GM19372 (cell line): ENCODE measurements around the gene HRG.
"Not testable (repeated sequence)": the region's sequence is repeated elsewhere in the genome, so short reads cannot be mapped to it uniquely, and the experiment has no call there.

Experiments used
- ATAC-seq: cut with Tn5 transposase; IDR thresholded peaks from one replicate; pipeline ENCODE4 v1.9.1; 2021; ENCODE audit warnings: mild to moderate bottlenecking, low read depth, moderate library complexity; ENCODE audit not compliant: unreplicated experiment

HRG gene

DNA sequence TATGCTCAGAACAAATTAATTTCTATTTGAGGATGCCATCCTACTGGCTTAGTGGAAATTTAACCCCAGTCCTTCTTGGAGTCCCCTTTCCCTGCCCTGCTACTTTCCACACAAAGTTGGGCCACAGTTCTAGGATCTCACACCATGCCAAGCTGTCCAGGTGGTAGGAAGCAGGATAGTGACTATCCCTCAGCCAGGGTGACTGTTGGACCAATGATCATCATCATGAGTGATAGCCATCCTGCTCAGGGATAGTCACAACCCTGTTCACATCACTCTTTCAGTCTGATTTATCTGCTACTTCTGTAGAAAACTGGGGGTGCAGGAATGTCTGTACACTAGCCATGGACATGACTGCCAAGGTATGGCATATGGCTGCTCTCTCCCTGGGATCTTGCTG, 12.8 kb downstream of the HRG start:
- no peak for ATAC-seq

DNA sequence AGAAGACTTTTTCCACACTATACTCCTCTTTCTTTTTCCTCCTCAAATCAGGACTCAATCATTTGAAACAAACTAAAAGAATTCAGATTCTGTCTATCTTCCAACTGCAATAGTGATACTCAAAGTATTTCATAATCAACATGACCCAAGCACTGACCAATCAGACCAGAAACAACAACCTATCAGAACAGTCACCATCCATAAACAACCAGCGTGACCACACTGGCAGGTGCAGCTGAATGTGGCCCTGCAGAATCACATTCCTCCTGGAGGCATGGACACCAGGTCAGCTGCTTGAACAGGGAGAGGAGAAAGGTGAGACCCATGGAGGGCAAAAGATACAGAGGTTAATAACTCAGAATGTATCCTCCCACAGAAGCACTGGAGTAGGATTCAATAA, 13.3 kb downstream of the HRG start:
- no peak for ATAC-seq

DNA sequence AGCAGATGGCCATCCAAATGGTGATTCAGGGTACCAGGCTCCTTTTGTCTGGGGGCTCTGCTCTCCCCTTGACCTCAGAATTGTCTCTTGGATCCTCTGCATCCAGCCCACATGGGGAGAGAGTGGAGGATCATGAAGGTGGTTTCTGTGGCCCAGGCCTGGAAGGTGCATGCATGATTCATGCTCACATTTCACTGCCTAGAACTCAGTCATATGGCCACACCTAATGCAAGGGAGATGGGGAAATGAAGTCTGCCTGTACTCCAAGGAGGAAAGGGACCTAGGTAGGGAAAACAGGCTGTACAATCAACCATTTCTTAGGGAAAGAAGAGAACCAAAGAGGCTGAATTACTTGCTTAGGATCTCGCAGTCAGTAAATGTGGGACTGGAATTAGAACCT, 15.1 kb downstream of the HRG start:
- ATAC-seq = no peak

DNA sequence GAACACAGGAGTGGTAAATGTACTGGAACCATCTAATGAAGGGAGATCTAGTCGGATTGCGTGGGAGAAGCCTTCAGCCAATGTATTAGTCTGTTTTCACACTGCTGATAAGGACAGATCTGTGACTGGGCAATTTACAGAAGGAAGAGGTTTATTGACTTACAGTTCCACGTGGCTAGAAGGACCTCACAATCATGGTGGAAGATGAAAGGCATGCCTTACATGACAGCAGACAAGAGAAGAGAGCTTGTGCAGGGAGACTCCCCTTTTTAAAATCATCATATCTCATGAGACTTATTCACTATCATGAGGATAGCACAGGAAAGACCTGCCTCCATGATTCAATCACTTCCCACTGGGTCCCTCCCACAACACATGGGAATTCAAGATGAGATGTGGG, 17.0 kb downstream of the HRG start:
- no peak for ATAC-seq

DNA sequence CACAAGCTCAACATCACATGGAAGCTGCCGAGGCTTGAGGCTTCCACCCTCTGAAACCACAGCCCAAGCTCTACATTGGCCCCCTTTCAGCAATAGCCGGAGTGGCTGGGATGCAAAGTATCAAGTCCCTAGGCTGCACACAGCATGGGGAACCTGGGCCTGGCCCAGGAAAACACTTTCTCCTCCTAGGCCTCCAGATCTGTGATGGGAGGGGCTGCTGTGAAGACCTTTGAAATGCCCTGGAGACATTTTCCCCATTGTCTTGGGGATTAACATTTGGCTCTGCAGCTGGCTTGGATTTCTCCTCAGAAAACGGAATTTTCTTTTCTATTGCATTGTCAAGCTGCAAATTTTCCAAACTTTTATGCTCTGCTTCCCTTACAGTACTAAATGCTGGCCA, 18.2 kb downstream of the HRG start:
- ATAC-seq = no peak

DNA sequence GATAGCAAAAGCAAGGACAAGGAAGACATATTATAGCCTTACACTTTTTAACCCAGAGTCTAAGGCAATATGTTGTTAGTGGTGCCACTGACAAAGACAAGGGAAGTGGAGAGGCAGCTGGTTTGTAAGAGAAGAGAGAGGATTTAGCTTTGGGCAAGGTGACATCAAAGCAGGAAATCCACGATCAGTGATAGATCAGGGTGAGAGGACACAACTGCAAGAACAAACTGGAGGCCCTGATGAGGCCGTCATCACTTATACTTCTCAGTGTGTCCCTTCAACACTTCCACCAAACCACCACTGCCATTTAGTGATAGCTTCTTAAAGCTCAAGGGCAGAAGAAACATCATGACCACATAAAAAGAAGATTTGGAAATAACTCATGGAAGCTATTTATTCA, 20.7 kb downstream of the HRG start:
- ATAC-seq = not testable (repeated sequence)

DNA sequence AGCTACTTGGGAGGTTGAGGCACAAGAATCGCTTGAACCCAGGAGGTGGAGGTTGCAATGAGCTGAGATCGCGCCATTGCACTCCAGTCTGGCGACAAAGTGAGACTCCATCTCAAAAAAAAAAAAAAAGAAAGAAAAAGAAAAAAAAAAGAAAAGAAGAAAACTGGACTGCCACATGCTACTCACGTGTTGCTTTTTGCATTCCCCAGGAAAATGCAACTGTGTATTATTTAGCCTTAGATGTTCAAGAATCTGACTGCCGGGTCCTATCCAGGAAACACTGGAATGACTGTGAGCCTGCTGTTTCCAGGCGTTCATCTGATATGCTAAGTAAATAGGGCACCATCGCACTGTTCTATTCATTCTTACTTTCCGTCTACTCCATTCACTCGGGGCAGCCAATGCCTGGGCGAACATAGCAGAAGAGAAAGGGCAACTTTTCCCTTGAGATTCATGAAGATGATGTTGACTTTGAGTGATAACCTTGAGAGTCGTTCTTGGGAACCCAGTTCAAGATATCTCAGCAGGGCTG, 21.4 kb downstream of the HRG start:
- no peak for ATAC-seq

DNA sequence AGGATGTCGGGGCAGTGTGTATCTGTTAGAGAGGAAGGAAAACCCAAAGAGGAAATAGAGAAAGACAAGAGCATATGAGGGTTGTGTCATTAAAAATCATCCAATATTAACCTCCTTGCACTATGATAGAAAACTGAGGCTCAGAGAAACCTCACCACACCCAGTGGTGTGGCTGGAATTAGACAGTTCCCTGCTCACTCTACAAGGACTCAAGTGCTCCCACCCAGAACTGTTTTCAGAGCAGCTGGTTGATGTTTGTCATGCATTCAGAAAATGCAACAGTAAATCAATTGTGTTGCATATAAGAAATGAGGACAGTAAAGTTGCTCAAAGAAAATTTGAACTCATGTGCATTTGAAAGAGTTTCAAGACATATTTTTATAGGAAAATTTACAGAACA, 24.5 kb downstream of the HRG start:
- ATAC-seq = not testable (repeated sequence)

DNA sequence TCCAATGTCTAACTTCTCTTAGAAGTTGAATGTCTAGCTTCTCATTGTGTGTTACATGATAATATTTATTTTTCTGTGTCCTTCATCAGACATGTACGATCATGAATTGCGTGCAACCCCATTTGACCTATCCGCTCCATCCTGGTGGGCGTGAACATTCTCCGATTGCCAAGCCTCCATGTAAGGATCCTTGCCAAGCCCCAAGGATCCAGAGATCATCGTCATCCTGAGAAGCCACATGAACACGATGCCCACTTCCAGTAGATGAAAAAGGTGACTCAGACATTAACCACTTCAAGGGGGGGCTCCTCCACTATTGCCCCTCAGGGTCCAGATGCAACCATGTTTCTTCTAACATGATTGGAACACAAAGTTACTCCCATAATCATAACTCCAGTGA, 25.9 kb downstream of the HRG start:
- ATAC-seq = no peak

DNA sequence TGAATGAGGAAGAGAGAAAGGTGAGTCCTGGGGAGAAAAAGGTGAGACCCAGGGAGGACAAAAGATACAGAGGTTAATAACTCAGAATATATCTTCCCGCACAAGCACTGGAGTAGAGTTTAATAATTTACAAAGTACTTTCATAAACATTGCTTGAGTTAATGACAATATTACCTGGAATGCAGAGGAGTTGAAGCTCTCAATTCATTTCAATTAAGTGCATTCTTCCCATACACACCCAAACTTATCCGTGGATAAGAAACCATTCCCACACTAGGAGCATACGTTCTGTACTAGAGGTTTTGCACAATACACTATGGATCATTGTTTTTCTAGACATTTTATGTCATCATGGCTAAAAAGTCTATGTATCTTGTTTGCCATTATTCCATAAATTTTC, 28.0 kb downstream of the HRG start:
- no peak for ATAC-seq

DNA sequence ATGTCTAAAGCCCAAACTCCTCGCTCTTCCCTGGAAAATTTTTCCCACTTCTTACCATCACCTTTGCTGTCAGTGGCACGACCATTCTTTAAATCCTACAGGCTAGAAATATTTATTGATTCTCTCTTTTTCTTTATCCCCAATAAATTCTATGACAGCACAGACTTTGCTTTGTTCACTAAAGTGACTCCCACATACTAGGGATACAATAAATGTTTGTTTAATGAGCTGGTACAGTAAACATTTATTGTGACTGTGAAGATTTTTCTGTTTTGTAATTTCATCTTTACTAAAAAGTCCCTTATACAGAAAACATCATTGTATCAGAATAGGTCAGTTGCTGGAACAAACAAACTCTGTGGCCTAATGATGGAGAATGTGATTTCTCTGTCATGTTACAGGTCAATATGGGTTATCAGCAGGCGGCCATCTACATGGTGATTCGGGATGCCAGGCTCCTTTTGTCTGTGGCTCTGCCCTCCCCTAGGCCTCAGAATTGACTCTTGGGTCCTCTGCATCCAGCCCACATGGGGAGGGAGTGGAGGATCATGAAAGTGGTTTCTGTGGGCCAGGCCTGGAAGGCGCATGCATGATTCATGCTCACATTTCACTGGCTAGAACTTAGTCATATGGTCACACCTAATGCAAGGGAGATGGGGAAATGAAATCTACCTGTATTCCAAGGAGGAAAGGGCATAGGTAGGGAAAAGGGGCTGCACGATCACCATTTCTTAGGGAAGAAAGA, 28.6 kb downstream of the HRG start:
- no peak for ATAC-seq

DNA sequence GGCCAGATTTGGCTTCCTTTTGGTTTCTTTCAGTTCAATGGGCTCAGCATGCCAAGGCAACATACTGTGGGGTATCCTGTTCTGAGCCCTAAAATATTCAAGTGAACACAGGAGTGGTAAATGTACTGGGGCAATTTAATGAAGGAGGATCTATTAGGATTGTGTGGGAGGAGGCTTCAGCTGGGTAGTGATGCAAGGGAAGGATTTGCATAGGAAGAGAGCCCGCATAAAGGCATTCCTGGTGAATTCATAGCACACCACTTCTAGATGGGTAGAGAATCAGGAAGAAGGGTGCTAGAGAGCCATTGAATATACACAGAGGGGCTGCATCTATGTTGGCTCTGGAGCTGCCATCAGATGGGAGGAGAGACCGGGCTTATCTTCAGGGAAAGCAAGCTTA, 30.7 kb downstream of the HRG start:
- ATAC-seq = no peak

DNA sequence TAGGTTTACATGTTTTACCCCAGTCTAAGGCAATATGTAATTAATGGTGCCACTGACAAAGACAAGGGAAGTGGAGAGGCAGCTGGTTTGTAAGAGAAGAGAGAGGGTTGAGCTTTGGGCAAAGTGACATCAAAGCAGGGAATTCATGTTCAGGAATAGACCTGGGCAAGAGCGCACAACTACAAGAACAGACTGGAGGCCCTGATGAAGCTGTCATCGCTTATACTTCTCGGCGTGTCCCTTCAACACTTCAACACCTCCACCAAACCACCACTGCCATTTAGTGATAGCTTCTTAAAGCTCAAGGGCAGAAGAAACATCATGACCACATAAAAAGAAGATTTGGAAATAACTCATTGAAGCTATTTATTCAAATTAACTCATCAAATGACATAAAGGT, 31.7 kb downstream of the HRG start:
- no peak for ATAC-seq

DNA sequence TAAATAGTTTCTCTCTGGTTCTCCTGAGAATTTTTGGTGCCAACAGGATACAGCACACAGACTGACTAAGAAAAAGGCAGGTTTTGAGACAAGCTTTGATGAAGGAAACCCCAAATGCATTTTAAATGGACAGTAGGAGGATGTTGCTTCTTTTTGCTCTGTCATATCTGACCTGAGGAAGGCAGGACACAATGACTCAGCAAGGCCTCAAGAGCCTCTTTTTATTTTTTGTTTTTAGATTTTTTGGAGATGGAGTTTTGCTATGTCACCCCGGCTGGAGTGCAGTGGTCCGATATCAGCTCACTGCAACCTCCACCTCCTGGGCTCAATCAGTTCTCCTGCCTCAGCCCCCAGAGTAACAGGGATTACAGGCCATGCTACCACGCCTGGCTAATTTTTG, 34.5 kb downstream of the HRG start:
- ATAC-seq = no peak

DNA sequence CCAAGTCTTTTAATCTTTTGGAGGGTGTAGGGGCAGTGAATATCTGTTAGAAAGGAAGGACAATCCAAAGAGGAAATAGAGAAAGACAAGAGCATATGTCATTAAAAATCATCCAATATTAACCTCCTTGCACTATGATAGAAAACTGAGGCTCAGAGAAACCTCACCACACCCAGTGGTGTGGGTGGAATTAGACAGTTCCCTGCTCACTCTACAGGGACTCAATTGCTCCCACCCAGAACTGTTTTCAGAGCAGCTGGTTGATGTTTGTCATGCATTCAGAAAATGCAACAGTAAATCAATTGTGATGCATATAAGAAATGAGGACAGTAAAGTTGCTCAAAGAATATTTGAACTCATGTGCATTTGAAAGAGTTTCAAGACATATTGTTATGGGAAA, 36.6 kb downstream of the HRG start:
- ATAC-seq = not testable (repeated sequence)

DNA sequence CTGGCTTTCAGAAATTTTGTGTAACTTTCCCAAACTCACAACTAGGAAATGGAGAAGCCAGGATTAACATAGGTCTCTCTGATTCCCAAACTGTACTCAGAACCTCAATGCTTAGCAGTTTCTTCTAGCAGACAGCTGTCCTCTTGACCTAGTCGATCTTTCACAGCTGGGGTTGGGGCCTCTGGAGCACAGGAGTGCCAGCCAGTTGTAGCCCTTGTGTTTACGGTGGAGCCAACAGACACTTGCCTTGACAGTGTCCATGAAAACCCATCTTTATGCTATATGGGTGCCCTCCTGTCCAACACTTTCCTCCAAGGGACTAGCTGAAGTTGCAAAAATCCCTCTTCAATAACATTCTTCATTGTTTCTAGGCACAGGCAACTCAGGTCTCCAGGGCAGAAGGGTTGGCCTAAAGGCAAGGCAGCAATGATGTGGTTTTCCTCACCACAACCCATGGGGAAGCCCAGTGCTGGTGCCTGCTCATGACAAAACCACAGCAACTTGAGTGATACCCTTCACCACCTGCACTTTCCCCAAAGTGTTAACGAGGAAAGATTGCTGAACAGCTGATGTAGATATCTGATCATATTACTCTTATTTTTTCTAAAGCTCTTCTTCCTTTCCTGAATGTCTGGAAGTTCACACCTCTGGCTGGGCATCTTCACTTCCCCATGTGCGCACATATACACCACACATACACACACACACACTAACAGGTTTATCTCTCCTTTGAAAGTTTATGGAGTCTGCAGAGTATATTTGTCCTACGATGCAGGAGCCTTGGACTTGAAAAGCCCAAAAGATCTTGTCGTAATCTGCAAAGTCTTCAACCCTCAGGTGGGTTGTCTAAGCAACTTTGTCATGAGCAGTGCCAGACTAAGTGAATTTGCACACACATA, 40.3 kb downstream of the HRG start:
- no peak for ATAC-seq

DNA sequence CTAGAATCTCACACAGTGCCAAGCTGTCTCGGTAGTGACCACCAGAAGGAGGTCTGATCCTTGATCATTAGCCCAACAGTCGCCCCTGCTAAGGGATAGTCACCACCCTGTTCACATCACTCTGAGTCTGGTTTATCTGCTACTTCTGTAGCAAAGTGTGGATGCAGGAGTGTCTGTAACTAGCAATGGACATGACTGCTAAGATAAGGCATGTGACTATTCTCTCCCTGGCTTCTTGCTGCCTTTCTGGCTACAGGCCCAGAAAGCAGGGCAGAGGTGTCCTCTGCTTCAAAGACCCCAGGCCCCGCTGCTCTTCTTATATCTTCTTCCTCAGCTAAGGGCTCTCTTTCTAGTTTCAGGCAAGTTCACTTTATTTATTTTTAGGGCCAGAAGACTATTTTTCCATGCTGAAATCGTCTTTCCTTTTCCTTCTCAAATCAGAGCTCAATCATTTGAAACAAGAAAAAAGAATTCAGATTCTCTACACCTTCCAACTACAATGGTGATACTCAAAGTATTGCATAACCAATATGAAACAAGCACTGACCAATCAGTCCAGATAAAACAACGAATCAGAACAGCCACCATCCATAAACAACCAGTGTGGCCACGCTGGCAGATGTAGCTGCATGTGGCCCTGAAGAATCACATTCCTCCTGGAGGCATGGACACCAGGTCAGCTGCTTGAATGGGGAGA, 43.3 kb downstream of the HRG start:
- ATAC-seq = no peak

DNA sequence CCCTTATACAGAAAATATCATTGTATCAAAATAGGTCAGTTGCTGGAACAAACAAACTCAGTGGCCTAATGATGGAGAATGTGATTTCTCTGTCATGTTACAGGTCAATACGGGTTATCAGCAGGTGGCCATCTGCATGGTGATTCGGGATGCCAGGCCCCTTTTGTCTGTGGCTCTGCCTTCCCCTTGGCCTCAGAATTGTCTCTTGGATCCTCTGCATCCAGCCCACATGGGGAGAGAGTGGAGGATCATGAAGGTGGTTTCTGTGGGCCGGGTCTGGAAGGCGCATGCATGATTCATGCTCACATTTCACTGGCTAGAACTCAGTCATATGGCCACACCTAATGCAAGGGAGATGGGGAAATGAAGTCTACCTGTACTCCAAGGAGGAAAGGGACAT, 44.9 kb downstream of the HRG start:
- ATAC-seq = not testable (repeated sequence)

DNA sequence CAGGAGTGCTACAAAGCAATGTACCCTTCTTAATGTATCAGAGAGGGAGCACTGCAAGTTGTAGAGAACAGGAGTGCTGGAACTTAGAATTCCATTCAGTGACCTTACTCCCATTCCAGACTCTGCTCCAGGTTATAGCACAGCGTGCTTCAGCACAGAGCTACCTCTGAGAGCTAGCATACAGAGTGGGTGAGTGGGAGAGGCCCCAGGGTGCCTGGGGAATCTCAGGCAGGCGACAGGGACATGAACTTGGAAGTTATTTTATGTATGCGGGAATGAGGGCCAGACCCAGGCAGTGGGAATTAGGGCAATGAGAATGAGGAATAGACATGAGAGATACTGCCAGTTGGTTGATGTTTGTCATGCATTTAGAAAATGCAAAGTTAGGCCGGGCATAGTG, 47.7 kb downstream of the HRG start:
- ATAC-seq = no peak

DNA sequence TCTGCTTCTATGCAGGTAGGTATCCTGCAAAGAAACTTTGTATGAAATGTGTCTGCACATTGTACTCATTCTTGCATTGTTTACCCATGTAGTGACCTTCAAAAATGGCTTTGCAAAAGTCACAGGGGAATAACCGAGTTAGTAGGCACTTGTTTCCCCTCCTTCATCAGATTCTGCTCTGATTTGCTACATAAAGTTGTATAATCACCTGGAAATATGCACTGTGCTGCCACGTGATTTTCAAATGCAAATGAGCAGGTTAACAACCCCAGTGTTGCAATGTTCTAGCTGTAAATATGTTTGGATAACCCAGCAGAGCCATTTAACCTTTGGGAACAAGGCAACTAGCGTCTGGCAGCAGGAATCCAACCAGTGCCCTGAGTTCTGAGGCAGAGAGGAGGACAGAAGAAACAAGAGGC, 51.2 kb downstream of the HRG start, which contains the start of gene KNG1:
TSS of gene KNG1 (plus strand) at position 321 of the 419 bp plus-strand sequence. CDS start 184 bp downstream, outside the sequence.
- ATAC-seq = no peak
